ENCODE data around the gene CNTN1. TPM values are rescaled to one million over a fixed set of nuclear protein-coding genes. Genes with fewer than 3 reads are reported as not detected.

The CNTN1 gene
- total RNA-seq, 1 experiment from 2014 or later: 6.5 TPM

- Histone ChIP-seq H3K23ac (ENCODE audit: insufficient read length, low read depth, low read length) (no peak overlapping the region), H3K79me2 (ENCODE audit: insufficient read depth, low read length) (no peaks in the 10 kb centered on the region), H2BK20ac (ENCODE audit: low read depth, low read length, poor library complexity, severe bottlenecking) (no peak overlapping the region), H2AFZ (ENCODE audit: low read length) (no peak overlapping the region), H4K8ac (replicated peaks; ENCODE audit: insufficient read length, low read depth, low read length) (no peak overlapping the region), H3K4me1 (ENCODE audit: insufficient read depth, low read length) (no peaks in the 10 kb centered on the region), H2BK5ac (ENCODE audit: insufficient read length, low read length) (no peak overlapping the region), H3K23me2 (ENCODE audit: insufficient read length, low read depth, low read length, poor library complexity, severe bottlenecking) (no peaks in the 10 kb centered on the region), H3K27me3 (ENCODE audit: insufficient read depth, low read length) (no peaks in the 10 kb centered on the region), H3K27ac (ENCODE audit: insufficient read length, low read depth, low read length) (no peak overlapping the region), H3K4ac (ENCODE audit: low read depth, low read length) (no peak overlapping the region), H4K20me1 (ENCODE audit: control insufficient read depth, insufficient read depth, insufficient read length) (no peaks in the 10 kb centered on the region), H2AK5ac (ENCODE audit: insufficient read length, low read length) (no peak overlapping the region), H2BK120ac (ENCODE audit: low read depth, low read length, poor library complexity, severe bottlenecking) (no peak overlapping the region), H2BK12ac (ENCODE audit: insufficient read length, low read depth, low read length) (no peak overlapping the region), H4K5ac (ENCODE audit: insufficient read length, low read depth, low read length) (no peak overlapping the region), H2BK15ac (ENCODE audit: low read depth, low read length) (no peak overlapping the region), H3T11ph (ENCODE audit: low read length) (no peak overlapping the region), H3K79me1 (ENCODE audit: insufficient read depth, low read depth, low read length, poor library complexity, severe bottlenecking) (no peaks in the 10 kb centered on the region), H4K91ac (ENCODE audit: insufficient read length, low read depth, low read length) (no peak overlapping the region), H3K56ac (ENCODE audit: insufficient read length, low read depth, low read length) (no peak overlapping the region), H3K9ac (ENCODE audit: extremely low read depth, insufficient read length, low read length) (no peak overlapping the region), H3K18ac (ENCODE audit: insufficient read length, low read depth, low read length) (no peak overlapping the region), H3K9me3 (ENCODE audit: control insufficient read depth, low read depth, low read length) (no peaks in the 10 kb centered on the region), H3K4me2 (ENCODE audit: insufficient read depth, insufficient read length, low read length) (no peak overlapping the region), H3K14ac (ENCODE audit: insufficient read depth, low read length) (no peak overlapping the region)
- Mint-ChIP-seq H3K9me3 (peaks cover 4% of the 10 kb centered on the region in 2 experiments; a peak in 3 of 5 replicates), H3K36me3 (ENCODE audit: insufficient read depth in 1 of 3, low read depth in 3 of 3) (peaks cover 0 to 6% (median 3%) of the 10 kb centered on the region in 3 experiments; a peak in 2 of 7 replicates), H3K4me1 (no peaks in the 10 kb centered on the region), H3K27me3 (ENCODE audit: low read depth) (no peaks in the 10 kb centered on the region), H3K4me3 (no peak overlapping the region), H3K27ac (no peak overlapping the region)
- no CpG with 5 or more reads among the region's 1 CpG for WGBS (ENCODE audit: extremely low coverage, insufficient read length, low lambda C conversion rate)
- no peak for DNase-seq
- TF ChIP-seq CTCF (conservative IDR thresholded peaks at IDR 0.05): no peak
Measured at GRCh38 chr12:40864891-40865290, 172.7 kb downstream of the CNTN1 start.

Measured in H9 (cell line).